Measurements from ENCODE around the gene SECISBP2L.

Gene SECISBP2L

DNA sequence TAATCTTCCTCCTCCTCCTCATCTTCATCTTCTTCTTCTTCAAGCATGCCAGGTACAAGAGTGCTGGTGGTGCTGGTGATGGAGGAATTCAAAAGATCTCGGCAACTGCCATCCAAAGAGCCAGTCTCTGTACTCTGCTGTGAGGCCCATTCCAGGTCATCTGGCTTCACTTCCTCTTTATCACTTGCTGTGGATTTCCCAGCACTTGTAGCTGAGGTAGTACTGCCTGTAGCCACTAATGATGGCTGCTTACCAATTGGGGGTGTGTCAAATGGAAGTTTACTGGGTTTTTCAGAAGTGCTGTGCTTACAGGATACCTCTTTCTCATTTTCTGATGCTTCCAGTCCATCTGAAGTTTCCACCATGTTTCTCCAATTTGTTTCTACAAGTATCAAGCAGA, 53.7 kb downstream of the SECISBP2L start:
- no peak for DNase-seq (ENCODE audit: low read depth in 2 of 2)

DNA sequence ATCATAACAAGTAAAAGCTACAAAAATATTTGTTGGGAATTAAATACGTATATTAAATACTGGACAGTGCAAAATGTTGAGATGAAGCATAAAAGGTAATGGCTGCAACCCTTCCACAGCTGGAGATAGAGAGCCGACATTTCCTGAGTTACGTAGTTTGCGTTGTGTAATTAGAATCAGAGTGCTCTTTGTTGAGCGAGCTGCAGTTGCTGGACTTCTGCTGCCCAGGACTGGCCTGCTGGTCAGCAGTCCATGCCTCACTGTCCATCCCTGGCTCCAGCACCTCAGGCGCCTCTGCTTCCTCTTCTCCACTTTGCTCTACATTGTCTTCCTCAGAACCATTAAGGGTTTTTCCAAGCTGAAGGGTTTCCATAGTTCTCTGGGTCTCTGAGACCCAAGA, 54.1 kb downstream of the SECISBP2L start:
- DNase-seq (ENCODE audit: low read depth in 2 of 2) = no peak

DNA sequence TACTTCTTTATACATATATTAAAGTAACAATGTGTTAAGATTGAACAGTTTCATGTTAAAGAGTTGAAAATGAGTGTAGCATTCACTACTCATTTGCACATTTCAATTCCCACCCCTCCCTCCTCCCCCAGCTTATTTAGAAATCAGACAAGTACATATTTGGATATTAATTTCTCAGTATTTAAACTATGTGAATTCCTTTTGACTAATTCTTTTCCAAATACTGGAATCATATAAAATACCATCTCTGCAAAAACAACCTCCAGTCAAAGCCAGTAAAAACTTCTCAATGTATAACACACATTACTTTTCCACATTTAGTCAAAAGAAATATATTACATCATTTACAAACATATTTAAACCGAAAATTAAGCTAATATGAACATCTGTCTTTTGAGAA, 57.1 kb downstream of the SECISBP2L start:
- DNase-seq (ENCODE audit: low read depth in 2 of 2) = peak in 1 of 2 experiments; percentile 25

- DNase-seq (ENCODE audit: low read depth in 2 of 2) = no peak
Observed at GRCh38 chr15:48987142-48987541, 59.1 kb downstream of the SECISBP2L start.

- DNase-seq (ENCODE audit: low read depth in 2 of 2) = no peak
Observed at GRCh38 chr15:48986240-48986639, 60.0 kb downstream of the SECISBP2L start.

- DNase-seq (ENCODE audit: low read depth in 2 of 2) = no peak
Observed at GRCh38 chr15:48985516-48985915, 60.7 kb downstream of the SECISBP2L start.

GRCh38 chr15:48984811-48985352, 61.4 kb downstream of the SECISBP2L start:
- DNase-seq (ENCODE audit: low read depth in 2 of 2) = no peak

GRCh38 chr15:48984021-48984710, 62.1 kb downstream of the SECISBP2L start:
- no peak for DNase-seq (ENCODE audit: low read depth in 2 of 2)

DNA sequence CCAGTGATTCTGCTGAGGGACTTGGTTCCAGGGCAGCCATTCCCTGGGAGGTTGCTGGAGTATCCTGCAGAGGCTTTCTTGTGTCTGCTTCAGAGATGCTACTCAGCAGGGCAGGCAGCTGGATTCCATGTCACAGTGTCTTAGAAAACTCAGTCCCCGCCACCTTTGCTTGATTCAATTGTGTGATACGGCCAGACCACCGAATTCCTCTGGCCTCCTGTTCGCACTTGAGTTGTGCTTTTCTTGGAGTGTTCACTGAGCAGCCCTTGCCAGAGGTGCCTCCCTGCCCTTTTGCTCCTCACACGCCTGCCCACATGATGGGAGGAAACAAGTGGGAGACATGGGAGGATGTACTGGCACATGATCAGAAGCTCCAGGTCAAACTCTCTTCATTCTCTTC, 62.9 kb downstream of the SECISBP2L start:
- no peak for DNase-seq (ENCODE audit: low read depth in 2 of 2)

DNA sequence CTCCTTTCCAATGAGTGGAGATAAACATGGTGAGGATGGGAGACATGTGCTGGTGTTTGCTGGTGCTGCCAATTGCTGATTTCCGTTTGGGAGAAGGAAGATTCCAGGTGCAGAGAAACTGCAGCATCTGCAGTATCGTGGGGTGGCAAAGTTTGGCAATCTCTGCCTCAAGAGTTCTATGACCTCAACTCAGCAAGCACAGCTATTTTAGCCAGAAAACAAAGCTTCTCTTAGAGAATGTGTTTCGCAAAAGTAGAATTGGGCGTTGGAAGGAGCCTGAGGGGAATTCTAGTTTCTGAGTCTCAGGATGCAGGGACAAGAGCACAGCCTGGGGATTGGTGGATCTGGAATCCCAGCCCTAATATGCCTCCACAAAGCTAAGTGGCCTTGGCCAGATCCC, 64.3 kb downstream of the SECISBP2L start:
- no peak for DNase-seq (ENCODE audit: low read depth in 2 of 2)

- no peak for DNase-seq (ENCODE audit: low read depth in 2 of 2)
Observed at GRCh38 chr15:48978638-48979037, 67.6 kb downstream of the SECISBP2L start.

- no peak for DNase-seq (ENCODE audit: low read depth in 2 of 2)
Observed at GRCh38 chr15:48976444-48977088, 69.7 kb downstream of the SECISBP2L start.

GRCh38 chr15:48975472-48976419, 70.5 kb downstream of the SECISBP2L start:
- DNase-seq (ENCODE audit: low read depth in 2 of 2) = peak; percentile 51 to 57

DNA sequence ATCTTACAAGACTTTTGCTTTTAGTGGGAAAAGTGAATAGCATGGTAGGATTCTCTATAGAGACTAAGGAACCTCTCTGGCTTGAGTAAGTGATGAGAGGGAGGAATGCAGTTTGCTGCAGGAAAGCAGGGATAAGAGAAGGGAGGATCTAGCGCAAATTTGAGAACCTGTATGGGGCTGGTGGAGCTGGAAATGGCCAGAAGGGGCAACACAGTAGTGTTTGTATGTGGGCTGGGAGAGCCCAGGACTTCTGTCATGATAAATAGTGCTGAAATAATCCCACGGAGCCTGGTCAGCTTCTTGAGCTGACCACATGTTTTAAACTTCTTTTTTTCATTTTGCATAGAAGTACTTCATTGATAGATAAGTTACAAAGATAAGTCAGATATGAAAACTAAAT, 71.4 kb downstream of the SECISBP2L start:
- no peak for DNase-seq (ENCODE audit: low read depth in 2 of 2)

- no peak for DNase-seq (ENCODE audit: low read depth in 2 of 2)
Observed at GRCh38 chr15:48972750-48973503, 73.3 kb downstream of the SECISBP2L start.

- peak in 1 of 2 experiments; percentile 41 for DNase-seq (ENCODE audit: low read depth in 2 of 2)
Observed at GRCh38 chr15:48970926-48971325, 75.3 kb downstream of the SECISBP2L start.

- no peak for DNase-seq (ENCODE audit: low read depth in 2 of 2)
Observed at GRCh38 chr15:48968066-48968465, 78.2 kb downstream of the SECISBP2L start.

DNA sequence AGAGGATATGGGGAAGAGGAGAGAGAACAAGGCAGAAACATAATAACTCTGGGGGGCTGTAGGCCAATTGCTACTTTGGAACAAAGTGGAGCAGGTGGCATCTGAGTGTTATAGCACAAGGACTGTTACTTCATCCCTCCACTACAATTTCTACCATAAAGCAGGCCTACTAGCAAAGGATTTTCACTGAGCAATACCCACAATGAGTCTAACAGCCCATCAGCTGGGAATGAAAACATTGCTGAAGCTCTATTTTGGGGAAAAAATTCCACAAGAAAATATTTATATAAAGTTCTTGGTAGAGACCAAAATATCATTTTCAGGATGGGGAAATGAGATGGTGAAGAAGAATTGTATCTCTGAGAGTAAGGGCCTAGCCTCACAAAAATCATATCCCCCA, 78.9 kb downstream of the SECISBP2L start:
- no peak for DNase-seq (ENCODE audit: low read depth in 2 of 2)

DNA sequence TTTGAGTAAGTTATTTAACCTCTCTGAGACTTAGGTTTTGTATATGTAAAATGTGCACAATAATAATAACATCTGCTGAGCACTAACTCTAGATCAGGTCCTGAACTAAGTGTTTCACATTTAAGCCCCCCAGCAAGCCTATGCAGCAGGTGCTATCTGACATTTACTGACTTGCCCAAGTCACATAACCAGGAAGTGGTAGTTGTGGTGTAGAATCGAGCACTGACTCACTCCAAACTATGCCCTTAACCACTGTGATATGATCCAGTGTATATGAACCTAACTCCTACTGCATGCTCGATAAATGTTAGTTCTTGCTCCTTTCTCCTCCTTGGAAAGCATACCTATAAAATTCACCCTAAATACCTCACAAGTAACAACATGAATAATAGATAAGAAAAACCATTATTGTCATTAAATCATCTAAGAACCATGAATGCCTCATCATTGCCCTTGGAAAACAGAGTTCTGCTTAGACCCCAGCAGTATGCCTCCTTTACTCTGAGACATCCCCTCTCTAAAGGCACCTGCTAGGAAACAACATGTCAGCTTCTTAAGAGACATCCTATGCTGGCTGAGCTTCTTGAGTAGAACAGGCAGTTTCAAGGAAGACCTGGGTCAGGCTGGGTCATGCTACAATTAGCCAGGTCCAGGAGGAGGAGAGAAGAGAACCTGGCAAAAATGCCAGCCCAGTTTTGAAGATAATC, 79.5 kb downstream of the SECISBP2L start:
- DNase-seq (ENCODE audit: low read depth in 2 of 2) = no peak

DNA sequence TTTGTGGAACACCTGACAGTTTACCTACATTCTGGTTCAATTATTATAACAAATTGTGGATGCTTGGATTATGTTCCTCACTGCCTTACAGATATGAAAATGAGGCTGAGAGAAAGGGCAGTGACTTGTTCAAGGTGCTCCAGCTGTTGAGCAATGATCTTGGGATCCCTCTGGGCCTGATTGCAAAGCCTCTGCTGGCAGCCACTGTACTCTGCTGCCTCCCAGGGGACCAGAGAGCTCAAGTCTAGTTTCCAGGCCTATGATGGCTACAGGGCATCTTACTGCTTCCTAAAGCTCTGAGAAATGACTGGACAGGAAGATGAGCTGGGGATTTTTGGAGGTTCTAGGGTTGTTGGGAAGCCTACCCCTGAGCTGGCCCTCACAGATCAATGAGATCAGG, 80.3 kb downstream of the SECISBP2L start:
- DNase-seq (ENCODE audit: low read depth in 2 of 2) = no peak

- no peak for DNase-seq (ENCODE audit: low read depth in 2 of 2)
Observed at GRCh38 chr15:48964898-48965297, 81.3 kb downstream of the SECISBP2L start.

Measured in fibroblast of skin of left quadriceps (primary cell).